HG03457 (cell line): ENCODE data around the gene INPP5E.
"Not testable (repeated sequence)": the region's sequence is repeated elsewhere in the genome, so short reads cannot be mapped to it uniquely, and the experiment has no call there.

ENCODE experiments used
- ATAC-seq: cut with Tn5 transposase; IDR thresholded peaks from one replicate; pipeline ENCODE4 v1.9.1; 2021; ENCODE audit warnings: moderate number of reproducible peaks; ENCODE audit not compliant: unreplicated experiment

Gene INPP5E

DNA sequence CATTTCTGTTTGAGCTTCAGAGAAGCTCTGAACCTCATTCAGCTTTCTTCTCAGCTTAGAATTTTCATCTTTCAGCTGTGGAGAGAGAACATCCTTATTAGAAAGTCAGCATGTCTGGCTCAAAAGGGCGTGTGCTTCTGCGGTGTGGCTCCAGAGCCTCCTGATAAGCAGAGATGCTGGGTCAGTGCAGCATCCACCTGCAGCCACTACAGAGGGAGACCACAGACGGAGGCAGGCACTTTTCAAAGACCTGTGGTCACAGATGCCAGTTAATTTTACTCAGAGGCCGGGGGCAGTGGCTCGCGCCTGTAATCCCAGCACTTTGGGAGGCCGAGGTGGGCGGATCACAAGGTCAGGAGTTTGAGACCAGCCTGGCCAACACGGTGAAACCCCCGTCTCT, 33.7 kb downstream of the INPP5E start:
- not testable (repeated sequence) for ATAC-seq

DNA sequence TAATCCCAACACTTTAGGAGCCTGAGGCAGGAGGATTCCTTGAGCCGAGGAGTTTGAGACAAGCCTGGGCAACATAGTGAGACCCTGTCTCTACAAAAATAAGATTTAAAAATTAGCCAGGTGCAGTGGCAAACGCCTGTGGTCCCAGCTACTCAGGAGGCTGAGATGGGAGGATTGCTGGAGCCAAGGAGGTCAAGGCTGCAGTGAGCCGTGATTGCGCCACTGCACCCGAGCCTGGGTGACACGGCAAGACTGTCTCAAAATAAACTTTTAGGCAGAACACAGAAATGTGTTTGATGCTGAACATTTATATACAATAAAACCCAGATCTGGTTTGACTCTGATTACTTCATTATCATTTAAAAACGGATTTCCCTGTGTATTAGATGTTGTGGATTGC, 34.2 kb downstream of the INPP5E start:
- no peak for ATAC-seq

DNA sequence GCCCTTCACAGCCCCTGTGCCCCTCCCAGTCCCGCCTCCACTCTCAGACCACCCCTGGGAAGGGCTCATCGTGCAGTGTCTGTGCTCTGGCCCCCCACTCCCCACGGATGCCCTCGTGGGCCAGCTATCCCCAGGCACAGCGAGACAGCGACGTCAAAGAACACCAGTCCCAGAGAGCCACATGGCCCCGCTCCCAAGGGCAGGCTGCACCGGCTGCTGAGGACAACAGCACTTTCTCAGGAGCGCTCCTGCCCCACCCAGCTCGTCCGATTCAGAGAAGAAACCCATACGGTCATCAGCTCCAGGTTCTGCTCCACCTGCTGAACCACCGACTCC, 34.9 kb downstream of the INPP5E start:
- ATAC-seq = no peak

DNA sequence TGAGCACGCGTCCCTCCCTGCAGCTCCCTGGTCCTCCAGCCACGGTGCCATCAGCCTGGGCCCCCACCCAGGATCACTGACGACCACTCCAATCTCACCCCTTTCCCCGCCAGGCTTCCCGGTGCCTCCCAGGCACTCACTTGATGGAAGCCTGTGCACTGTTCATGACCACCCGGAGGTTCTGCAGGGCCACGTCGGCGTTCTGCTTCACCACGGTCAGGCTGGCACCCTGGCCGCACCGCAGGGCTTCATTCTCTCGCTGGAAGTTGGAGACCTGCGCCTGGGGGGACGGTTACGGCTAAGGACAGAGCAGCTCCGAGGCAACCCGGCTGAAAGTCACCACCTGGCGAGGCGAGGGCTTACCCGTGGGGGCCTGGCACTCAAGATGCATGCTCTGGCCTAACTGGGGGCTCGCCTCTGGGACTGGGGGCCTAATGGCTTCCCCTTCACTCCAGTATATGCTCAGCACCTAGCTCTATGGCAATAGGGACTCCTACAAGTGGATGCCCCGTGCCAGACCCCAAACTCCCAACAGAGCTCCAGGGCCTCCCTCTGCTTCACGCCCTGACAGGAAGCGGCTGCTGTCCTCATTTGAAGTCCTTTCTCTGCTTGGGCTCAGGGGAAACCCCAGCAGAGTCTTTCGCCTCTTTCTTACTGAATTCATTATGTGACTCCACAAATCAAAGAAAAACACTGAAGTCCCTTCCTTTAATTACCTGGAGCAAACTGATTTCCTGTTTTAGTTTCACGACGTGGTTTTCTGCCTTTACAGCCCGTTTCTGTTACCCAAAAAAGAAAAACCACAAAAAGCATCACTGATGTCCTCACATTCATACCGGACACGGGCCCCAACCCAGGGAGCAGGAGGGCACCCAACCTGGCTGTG, 35.5 kb downstream of the INPP5E start:
- ATAC-seq = no peak

DNA sequence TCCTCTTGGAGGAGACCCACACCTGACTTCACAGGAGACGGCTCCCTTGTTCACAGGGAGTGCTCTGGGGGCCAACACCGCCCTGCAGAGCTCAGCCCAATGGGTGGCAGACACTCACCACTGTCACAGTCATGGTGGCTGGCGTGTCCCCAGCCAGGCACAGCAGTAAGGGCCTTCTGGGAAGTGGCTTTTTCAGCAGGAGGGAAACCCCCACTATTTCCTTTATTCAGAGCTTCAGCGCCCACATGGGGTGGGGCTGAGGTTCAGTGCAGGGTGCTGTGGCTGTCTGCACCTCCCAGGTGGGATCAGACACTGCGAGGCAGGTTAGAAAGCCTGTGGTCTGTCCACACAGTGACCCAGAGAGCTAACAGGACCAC, 36.1 kb downstream of the INPP5E start:
- ATAC-seq = no peak

DNA sequence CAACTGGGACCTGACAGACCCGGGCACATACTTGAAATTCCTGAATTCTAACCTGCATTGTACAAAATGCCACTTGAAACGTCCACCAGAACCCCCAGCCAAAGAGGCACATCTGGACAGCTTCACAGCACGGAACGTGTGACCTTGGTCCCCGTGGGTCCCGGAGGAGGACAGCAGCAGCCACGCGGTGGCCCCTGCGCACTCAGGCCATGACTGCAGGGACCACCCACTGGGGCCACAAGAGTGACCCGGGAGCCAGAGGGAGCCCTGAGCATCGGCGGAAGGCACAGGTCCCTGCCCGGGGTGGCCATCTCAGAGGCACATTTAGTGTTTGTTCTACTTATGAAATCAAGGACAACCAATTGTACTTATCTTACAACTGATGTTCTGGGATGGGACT, 37.6 kb downstream of the INPP5E start:
- ATAC-seq = no peak

DNA sequence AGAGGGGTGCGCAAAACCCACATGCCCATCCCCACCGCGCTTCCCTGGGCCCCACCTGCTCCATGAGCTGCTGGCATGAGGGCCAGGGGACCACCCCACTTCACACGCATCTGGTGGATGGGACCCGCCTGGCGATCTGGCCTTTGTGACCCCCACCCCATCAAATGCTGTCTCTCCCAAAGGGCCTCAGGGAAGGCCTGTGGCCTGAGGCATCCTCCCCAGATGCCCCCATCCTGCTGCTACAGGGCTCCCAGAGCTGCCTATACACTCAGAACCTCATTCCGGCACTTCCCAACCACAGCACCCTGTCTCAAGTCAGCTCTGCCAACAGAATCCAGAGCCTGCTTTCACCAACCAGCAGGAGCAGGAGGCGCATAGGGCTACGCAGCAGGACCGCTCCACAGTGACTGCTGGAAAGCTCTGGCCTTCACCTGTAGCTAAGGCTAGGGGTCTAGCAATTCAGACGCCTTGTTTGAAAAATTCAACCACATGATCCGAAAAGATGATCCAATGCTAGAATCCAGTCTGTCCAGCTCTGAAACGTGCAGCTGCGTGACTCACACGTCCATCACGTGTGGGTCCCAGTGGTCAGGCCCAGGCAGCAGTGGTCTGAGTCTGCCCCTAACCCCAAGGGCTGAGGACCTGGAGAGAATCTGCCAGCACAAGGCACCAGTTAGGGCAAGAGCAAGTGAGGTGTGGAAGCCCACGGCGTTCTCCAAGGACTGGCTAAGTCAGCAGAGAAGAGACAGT, 38.3 kb downstream of the INPP5E start:
- no peak for ATAC-seq

DNA sequence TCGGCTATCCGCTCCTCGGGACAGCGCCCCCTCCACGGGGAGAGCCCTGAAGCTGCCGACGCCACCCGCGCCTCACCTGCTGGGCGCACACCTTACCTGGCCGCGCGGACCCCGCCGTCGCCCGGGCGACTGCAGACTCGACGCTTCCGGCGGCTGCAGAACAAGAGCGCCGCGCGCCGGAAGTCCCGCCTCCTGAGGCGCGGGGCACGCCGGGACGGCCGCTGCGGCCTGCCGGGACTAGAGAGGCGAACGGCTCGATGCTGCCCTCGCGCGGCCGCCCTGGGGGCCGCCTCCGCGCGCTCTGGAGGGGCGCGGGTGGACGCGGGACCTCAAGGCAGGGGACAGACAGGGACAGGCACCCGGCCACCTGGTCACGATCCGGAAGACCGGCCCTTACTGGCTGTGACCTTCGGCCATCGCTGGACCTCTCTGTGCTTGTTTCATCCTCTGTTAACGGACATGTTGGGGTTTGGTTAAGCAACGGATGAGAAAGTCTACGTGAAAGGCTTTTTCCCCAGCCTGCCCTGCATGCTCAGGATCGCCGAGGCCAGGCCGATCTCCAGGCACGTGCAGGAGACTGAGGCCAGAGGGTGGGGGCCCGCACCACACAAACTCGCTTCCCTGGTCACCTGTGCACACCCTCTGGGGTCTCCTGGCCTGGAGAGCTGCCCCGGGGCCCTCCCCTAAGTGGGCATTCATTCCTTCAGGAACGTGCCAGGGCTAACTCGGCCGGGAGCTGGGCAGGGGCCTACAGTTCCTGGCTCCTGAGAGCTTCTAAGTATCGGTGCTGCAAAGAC, 39.4 kb downstream of the INPP5E start, which contains the start of gene SNAPC4:
TSS of gene SNAPC4 (minus strand) at position 133 of the 797 bp plus-strand sequence. CDS start 1,742 bp downstream, outside the sequence.
- ATAC-seq = peak; percentile 41

DNA sequence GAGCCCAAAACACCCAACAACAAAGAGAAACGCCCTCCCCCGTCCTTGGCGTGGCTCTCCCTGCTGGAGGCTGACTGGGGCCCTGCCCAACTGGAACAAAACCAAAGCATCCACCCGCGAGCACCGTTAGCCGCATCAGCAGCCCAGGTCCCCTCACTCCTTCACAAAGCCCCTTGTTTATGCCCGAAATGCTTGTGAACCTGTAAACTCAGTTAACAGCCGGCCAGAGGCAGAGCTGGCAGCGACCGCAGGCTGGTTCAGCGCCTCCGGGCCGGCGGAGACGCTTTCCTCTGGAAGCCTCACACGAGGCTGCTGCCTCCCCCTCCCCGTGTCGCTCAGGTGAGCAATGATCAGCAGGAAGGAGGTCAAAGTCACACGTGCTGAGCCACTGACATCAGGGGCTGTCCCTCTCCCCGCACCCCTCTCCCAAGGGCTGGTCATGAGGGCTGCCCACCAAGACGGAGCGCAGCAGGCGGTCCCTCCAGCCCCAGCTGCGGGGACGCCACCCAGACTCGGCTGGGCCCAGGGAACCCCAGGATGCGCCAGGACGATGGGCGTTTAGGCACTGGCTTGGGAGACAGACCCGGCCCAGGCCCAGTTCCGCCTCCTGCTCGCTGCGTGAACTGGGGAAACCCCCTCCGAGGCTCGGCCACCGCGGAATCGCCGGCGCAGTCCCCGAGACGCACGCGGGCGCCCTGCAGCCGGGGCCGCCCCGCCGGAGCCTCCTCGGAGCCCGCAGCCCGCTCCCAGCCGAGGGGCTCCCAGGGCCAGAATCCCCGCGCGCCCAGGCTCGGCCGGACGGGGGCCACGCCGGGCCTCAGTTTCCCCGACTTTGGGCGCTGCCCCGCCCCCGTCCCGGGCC, 40.2 kb downstream of the INPP5E start:
- no peak for ATAC-seq

DNA sequence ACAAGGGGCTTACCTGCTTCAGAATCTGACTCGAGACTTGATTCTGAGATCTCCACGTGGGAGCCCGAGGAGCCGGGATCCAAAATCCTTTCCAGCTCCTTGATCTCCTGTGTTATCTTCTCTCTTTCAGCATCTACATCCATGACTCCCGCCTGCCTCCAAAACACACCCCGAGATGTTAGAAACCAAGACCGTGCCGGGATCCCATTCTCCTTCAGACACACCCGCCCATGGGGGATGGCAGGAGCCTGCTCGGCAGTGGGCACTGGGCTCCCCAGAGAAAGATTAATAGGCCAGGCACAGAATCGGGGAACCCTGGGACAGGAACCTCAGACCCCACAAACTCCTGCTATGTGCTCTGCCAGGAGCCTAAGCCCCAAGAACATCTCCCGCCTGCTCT, 41.4 kb downstream of the INPP5E start:
- ATAC-seq = no peak

DNA sequence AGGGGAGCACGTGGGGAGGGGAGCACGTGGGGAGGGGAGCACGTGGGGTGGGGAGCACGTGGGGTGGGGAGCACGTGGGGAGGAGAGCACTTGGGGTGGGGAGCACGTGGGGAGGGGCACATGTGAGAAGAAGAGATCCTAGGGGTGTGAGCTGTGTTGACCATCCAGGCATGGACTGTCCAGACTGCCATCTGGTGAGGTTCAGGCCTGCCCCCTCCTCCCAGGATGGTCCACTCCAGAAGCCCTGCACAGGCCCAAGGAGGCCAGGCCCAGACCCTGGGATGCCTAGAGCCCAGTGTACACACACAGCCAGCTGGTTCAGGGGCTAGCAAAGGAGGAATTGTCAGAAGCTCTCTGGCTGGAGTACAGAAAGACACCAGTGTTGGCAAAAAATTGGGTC, 42.0 kb downstream of the INPP5E start:
- no peak for ATAC-seq

DNA sequence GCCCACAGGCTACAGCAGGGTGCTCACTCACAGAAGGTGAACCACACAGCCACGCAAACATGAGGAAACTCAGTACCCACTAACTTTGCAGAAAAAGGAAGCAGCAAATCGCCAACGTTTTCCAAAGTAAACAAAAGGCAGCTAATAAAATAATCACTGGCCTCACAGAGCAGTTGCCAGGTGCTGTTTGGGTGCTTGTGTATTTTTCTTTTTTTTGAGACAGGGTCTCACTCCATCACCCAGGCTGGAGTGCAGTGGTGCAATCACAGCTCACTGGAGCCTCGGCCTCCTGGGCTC, 43.5 kb downstream of the INPP5E start:
- no peak for ATAC-seq

DNA sequence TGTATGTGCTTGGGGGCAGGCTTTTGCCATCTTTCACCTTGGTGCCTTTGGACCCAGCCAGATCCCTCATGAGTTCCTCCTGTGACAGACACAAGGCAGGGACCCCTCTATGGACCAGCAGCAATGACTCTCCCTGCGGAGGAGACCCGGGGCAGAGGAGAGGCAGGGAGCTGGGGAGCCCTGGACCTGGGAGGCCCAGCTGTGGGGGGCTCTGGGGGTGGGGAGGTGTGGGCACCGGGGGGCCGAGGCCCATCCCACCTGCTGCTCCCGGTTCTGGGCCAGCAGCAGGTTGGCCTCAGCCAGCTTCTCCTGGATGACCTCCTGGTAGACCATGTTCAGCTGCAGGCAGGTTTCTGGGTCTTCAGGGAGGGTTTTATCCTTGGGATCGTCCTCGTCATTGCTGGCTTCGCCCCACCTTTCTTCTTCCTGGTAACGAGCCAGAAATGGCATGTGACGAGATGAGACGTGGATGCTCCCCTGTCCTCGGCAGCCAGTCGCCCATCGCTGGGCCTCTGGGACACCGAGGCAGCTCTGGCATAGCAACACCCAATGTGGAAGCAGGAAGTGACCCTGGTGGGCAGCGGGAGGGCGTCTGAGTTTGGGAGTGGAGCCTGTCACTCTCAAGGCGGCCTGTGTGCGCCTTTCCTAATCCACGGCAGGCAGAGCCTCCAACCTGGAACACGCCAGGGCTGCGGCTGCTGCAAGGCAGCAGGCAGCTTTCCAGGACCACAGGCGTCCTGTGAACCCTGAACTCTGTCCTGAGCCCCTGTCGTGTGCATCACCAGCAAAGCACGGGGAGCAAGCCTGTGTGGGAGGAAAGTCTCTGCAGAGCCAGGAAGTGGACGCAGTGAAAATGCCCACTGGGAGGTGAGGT, 44.1 kb downstream of the INPP5E start:
- ATAC-seq = no peak

DNA sequence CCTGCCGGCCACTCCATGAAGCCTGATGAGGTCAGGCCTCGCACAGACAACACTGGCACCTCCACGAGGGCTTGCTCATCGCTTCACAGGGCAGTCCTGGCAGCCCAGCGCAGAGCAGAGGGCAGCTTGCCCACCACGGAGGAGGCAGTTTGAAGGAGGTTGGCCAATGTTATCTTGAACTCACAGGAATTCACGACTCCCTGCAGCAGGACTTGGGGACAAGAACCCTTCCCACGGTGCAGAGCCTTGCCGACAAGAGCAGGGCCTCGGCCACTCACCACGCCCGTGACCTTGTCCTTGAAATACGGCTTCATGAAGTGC, 44.7 kb downstream of the INPP5E start:
- no peak for ATAC-seq

DNA sequence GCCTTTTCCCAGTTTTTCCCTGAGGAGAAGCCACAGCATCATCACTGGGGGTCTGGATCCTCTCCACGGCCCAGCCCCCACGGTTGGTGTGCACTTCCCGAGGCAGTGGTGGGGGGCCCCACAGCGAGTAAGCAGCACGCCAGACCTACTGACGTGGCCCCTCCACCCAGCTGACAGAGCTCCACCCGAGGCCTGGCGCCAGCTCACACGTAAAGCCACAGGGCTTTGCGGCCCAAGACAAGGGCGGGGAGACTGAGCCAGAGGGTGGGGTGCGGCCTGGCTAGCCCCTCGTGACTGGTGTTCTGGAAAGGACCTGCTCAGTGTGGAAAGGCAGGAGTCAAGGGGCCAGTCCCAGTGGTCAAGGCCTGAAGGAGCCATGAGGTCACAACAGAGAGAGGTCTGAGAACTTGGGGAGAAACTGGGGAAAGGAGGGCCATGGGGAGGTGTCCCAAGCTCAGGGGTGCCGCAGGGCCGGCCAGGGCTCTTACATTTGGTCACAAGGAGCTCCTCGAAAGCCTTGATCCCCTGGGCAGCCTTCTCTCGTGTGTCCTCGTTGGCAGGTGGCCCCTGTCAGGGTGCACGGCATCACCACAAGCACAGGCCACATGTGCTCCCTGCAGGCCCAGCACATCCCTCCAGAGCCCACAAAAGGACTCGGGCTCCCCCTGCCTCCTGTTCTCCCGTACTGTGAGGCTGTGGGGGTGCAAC, 45.2 kb downstream of the INPP5E start:
- ATAC-seq = no peak

DNA sequence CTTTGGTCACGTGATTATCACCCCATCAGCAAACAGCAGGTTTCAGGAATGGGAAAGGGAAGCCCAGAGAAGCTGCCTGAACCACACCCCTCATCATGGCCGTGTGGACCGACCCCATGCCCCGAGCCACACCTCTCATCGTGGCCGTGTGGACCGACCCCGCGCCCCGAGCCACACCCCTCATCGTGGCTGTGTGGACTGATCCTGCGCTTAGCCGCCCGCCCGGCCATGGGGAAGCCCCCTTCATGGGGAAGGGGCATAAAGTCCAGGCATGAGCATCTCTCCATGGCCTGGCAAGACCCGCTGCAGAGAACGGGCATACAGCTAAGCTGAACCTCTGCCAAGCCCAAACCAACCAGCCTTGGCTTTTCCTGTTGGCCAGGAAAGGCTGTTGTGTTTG, 46.1 kb downstream of the INPP5E start:
- no peak for ATAC-seq

DNA sequence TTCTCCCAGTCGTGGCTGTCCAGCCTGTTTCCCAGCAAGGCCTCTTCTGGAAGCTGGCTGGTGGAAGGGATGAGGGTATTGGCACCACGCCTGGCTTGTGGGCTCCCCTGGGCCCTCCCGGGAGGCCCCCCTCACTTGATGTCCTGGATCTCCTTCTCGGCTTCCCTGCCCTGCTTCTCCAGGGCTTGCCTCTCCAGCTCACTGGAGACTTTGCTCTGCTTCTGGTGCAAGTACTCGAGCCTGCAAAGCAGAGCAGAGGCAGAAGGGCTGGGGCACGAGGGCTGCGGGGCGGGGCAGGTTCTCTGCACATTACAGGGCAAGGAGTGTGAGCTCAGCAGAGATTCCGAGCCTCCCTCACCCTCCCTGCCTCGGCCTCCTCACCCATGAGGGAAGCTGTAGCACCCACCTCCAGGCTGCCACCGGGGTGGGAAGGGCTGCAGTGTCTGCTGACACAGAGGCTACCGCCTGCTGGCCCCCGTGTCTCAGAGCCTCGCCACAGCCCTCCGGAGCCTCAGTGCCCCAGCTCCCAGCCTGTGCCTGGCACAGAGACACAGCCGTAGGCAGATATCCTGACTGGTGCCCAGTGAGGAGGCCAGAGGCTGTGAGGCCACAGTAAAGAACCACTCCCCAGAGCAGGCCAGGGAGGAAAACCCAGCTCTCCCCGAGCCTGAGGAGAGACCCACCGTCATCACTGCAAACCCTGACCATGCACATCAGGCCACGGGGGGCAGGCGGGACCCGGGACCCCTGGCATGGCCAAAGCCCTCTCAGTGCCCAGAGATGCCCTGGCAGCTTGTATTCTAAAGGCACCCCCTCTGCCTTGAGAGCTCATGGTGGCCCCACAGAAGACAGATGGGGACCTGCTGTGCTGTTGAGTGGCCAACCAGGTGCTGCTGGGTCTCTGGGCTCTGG, 46.9 kb downstream of the INPP5E start:
- no peak for ATAC-seq
